ENCODE data around the gene FGD5.
A peak's percentile ranks its signal among the peaks of the same experiment; 100 is the strongest.

FGD5 gene

DNA sequence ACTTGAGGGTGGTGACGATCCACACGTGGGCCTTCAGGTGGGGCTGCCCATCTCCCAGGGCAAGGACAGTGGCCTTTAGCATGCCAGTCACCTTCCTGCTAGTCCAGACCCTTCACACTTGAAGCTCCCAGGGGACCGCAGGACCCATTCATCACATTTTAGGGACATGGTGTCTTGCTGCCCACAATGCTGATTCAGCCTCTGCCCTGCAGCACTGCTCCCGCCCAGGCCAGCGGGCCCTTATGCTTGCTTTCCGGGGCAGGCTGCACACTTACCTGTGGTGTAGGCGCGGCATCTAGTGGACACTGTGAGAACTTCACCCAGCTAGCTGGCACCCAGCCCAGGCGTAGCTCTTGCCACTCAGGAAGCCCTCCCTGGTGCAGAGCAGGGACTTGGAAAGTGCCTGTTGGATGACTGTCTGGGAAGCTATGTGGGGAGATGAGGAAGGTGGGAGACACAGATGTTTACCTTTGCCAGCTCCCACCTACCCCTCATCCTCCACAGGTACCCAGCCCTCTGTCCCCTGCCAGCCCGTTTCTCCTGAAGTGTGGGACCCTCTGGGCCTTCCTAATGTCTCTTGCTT is 102.4 kb downstream of the FGD5 start:
- H3K9me3 Mint-ChIP-seq: no peaks in the 10 kb centered on the region

DNA sequence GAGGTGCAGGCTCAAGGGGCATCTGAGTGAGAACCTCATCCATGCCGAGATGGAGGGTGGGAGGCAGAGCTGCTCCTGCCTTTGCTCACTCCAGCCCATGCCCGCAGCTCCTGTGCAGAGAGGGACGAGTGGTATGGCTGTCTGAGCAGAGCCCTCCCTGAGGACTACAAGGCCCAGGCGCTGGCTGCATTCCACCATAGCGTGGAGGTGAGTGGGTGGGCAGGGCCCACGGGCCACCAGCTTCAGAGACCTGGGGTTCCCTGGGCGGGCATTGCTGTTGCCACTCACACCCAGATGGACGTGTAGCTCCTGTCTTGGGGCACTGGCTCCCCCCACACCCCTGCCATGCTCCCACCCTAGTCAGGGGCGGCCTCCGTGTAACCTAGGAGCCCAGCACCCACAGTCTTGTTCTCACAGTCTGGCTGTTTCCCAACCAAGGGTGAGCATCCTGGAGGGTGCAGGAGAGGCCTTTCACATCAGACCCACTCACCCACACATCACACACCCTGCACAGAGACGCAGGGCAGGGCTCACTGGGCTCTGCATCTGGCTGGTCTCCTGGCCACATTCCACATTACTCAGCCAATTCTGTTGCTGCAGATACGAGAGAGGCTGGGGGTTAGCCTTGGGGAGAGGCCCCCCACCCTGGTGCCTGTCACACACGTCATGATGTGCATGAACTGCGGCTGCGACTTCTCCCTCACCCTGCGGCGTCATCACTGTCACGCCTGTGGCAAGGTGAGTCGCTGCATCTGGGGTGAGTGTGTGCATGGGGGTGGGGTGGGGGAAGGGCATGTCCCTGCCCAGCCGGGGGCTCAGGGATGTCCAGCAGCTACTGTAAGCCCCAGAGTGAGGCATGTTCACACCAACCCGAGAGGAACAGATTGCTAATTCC is 103.3 kb downstream of the FGD5 start:
- H3K4me3 Mint-ChIP-seq: no peak overlapping the region
- ATAC-seq (replicated peaks; ENCODE audit: extremely low read depth, poor library complexity, severe bottlenecking) (no peak), DNase-seq (ENCODE audit: low spot score in 2 of 2) (no peak)
- peaks cover 3% of the 10 kb centered on the region for H3K27me3 Mint-ChIP-seq
- H3K9me3 Mint-ChIP-seq: no peaks in the 10 kb centered on the region
- no peak overlapping the region for H3K27ac Mint-ChIP-seq (ENCODE audit: low read depth)
- no peaks in the 10 kb centered on the region for H3K4me1 Mint-ChIP-seq
- H3K36me3 Mint-ChIP-seq (ENCODE audit: insufficient read depth): no peaks in the 10 kb centered on the region

More for the DNA sequence above, 102.4 kb downstream of the FGD5 start:
- Mint-ChIP-seq H3K4me1 (no peaks in the 10 kb centered on the region), H3K4me3 (no peak overlapping the region), H3K27ac (ENCODE audit: low read depth) (no peak overlapping the region), H3K36me3 (ENCODE audit: insufficient read depth) (no peaks in the 10 kb centered on the region), H3K27me3 (peaks cover 10% of the 10 kb centered on the region)
- peak; percentile 75 to 85 for DNase-seq (ENCODE audit: low spot score in 2 of 2)
- peak; percentile 93 for ATAC-seq (replicated peaks; ENCODE audit: extremely low read depth, poor library complexity, severe bottlenecking)

- no peak overlapping the region for H3K27ac Mint-ChIP-seq (ENCODE audit: low read depth)
- no peaks in the 10 kb centered on the region for H3K9me3 Mint-ChIP-seq
- DNase-seq (ENCODE audit: low spot score in 2 of 2): no peak
- no peaks in the 10 kb centered on the region for H3K4me1 Mint-ChIP-seq
- no peaks in the 10 kb centered on the region for H3K36me3 Mint-ChIP-seq (ENCODE audit: insufficient read depth)
- no peak for ATAC-seq (replicated peaks; ENCODE audit: extremely low read depth, poor library complexity, severe bottlenecking)
- H3K4me3 Mint-ChIP-seq: no peak overlapping the region
- no peaks in the 10 kb centered on the region for H3K27me3 Mint-ChIP-seq
These were observed 104.1 kb downstream of the FGD5 start for GRCh38 chr3:14922863-14923262.

- ATAC-seq (replicated peaks; ENCODE audit: extremely low read depth, poor library complexity, severe bottlenecking) (no peak), DNase-seq (ENCODE audit: low spot score in 2 of 2) (no peak)
- Mint-ChIP-seq H3K36me3 (ENCODE audit: insufficient read depth) (no peaks in the 10 kb centered on the region), H3K27ac (ENCODE audit: low read depth) (no peak overlapping the region), H3K27me3 (no peaks in the 10 kb centered on the region), H3K9me3 (no peaks in the 10 kb centered on the region), H3K4me3 (no peak overlapping the region), H3K4me1 (no peaks in the 10 kb centered on the region)
These were observed 104.7 kb downstream of the FGD5 start for GRCh38 chr3:14923476-14923875.

DNA sequence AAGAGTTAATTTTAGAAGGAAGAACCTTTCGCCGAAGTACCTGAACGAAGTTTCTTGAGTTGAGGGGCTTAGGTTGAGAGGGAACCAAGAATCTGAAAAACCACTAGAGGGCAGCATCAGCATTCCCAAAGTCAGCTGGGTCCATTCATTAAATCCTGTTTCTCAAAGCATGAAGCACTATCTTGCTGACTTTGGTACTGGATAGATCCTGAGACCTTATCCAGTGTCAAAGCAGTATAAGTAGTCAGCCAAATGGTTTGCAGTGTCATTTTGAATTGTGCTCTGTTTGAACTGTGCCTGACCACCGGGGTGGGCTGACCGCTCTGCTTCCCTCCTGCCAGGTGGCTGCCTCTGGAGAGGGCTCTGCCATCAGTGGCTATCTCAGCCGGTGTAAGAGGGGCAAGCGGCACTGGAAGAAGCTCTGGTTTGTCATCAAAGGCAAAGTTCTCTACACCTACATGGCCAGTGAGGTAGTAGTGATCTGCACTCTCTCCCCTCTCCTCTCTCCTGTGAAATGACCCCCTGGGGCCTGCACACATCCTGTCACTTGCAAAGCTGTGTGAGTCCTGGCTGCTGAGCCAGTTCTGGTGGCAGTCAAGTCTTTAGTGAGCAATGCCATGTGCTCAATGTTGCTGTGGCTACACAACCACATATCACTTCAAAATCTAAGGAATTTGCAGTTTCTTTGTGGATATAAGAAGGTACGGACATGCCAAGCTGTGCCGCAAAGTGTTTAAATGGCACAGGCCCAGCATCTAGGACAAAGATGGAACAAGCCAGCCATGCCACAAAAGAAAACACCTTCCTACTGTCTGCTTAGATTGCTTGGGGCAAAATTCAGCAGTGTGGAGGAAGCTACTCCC is 107.2 kb downstream of the FGD5 start:
- Mint-ChIP-seq H3K36me3 (ENCODE audit: insufficient read depth) (no peaks in the 10 kb centered on the region), H3K4me1 (no peaks in the 10 kb centered on the region), H3K9me3 (no peaks in the 10 kb centered on the region), H3K4me3 (no peak overlapping the region), H3K27me3 (no peaks in the 10 kb centered on the region), H3K27ac (ENCODE audit: low read depth) (no peak overlapping the region)
- no peak for ATAC-seq (replicated peaks; ENCODE audit: extremely low read depth, poor library complexity, severe bottlenecking)
- DNase-seq (ENCODE audit: low spot score in 2 of 2): no peak

DNA sequence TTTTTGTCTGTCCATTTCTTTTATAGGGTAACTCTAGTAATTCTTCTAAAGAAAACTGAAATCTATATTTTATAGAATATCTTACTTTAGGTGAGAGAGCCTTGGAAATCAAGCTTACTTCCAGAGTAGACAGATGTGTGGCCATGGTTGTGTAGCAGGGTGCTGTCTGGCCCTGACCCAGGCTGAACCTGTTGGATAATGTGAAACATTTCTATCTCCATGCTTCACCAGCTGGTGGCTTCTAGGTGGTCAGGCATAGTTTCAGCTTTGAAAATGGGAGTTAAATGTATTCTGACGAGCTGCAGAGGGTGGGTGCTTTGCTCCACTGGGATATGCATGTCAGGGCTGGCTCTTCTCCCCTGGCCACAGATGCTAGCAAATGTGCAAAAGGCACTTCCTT is 107.8 kb downstream of the FGD5 start:
- Mint-ChIP-seq H3K27ac (ENCODE audit: low read depth) (no peak overlapping the region), H3K27me3 (no peaks in the 10 kb centered on the region), H3K4me3 (no peak overlapping the region), H3K4me1 (no peaks in the 10 kb centered on the region), H3K9me3 (no peaks in the 10 kb centered on the region), H3K36me3 (ENCODE audit: insufficient read depth) (no peaks in the 10 kb centered on the region)
- ATAC-seq (replicated peaks; ENCODE audit: extremely low read depth, poor library complexity, severe bottlenecking): no peak
- no peak for DNase-seq (ENCODE audit: low spot score in 2 of 2)

DNA sequence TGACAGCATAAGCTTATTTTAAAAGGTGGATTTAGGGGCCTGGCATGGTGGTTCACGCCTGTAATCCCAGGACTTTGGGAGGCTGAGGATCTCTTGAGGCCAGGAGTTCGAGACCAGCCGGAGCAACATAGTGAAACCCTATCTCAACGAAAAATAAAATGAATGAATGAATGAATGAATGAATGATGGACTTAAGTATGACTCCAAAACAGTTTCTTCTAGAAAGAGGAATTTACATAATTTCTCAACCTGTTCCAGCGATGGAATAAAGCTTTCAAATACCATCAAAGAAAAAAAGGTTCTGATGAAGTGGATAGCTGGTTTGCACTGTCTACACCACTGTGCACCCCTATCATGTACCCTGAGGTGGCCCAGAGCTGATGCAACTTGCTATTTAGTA is 108.5 kb downstream of the FGD5 start:
- no peaks in the 10 kb centered on the region for H3K9me3 Mint-ChIP-seq
- ATAC-seq (replicated peaks; ENCODE audit: extremely low read depth, poor library complexity, severe bottlenecking): no peak
- H3K36me3 Mint-ChIP-seq (ENCODE audit: insufficient read depth): no peaks in the 10 kb centered on the region
- no peaks in the 10 kb centered on the region for H3K27me3 Mint-ChIP-seq
- H3K4me3 Mint-ChIP-seq: no peak overlapping the region
- no peak for DNase-seq (ENCODE audit: low spot score in 2 of 2)
- no peaks in the 10 kb centered on the region for H3K4me1 Mint-ChIP-seq
- no peak overlapping the region for H3K27ac Mint-ChIP-seq (ENCODE audit: low read depth)

- H3K27ac Mint-ChIP-seq (ENCODE audit: low read depth): no peak overlapping the region
- H3K9me3 Mint-ChIP-seq: no peaks in the 10 kb centered on the region
- no peak for ATAC-seq (replicated peaks; ENCODE audit: extremely low read depth, poor library complexity, severe bottlenecking)
- H3K27me3 Mint-ChIP-seq: no peaks in the 10 kb centered on the region
- no peak for DNase-seq (ENCODE audit: low spot score in 2 of 2)
- H3K4me1 Mint-ChIP-seq: no peaks in the 10 kb centered on the region
- H3K4me3 Mint-ChIP-seq: no peak overlapping the region
- no peaks in the 10 kb centered on the region for H3K36me3 Mint-ChIP-seq (ENCODE audit: insufficient read depth)
These were observed 110.7 kb downstream of the FGD5 start for GRCh38 chr3:14929310-14930074.

DNA sequence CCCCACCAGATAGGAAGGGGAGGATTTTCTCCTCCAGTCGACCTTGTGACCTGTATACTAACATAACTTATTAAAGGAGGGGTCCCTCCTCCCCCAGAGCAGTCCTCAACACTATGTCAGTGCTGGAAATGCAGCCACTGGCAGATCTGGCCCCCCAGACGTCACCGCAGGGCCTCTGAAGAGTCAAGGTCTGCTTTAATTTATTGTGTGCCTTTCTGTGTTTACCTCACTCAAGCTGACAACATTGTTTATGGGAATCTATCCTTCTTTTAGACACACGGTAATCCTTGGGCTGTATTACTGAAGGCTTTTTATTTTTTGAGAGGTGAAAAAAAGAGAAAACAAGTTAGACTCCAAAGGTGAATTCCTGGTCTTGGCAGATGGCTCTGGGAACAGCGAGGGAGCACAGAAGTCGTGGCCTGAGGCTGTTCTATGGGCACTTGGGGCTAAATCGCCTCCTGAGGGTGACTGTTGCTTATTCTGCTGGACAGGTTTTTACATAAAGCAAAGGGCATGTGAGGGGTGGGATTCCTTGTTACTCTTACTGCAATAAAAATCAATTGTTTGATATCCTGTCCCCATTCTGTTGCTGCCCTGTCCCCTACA is 115.2 kb downstream of the FGD5 start:
- ATAC-seq (replicated peaks; ENCODE audit: extremely low read depth, poor library complexity, severe bottlenecking) (no peak), DNase-seq (ENCODE audit: low spot score in 2 of 2) (no peak)
- H3K4me3 Mint-ChIP-seq: no peak overlapping the region
- no peaks in the 10 kb centered on the region for H3K36me3 Mint-ChIP-seq (ENCODE audit: insufficient read depth)
- no peak overlapping the region for H3K27ac Mint-ChIP-seq (ENCODE audit: low read depth)
- H3K9me3 Mint-ChIP-seq: no peaks in the 10 kb centered on the region
- H3K4me1 Mint-ChIP-seq: no peaks in the 10 kb centered on the region
- H3K27me3 Mint-ChIP-seq: no peaks in the 10 kb centered on the region

GRCh38 chr3:14935592-14936345 is 117.0 kb downstream of the FGD5 start:
- H3K4me3 Mint-ChIP-seq: no peak overlapping the region
- ATAC-seq (replicated peaks; ENCODE audit: extremely low read depth, poor library complexity, severe bottlenecking) (no peak), DNase-seq (ENCODE audit: low spot score in 2 of 2) (no peak)
- no peaks in the 10 kb centered on the region for H3K9me3 Mint-ChIP-seq
- no peak overlapping the region for H3K27ac Mint-ChIP-seq (ENCODE audit: low read depth)
- no peaks in the 10 kb centered on the region for H3K36me3 Mint-ChIP-seq (ENCODE audit: insufficient read depth)
- H3K4me1 Mint-ChIP-seq: no peaks in the 10 kb centered on the region
- H3K27me3 Mint-ChIP-seq: no peaks in the 10 kb centered on the region

- H3K27me3 Mint-ChIP-seq: no peaks in the 10 kb centered on the region
- no peaks in the 10 kb centered on the region for H3K9me3 Mint-ChIP-seq
- H3K4me3 Mint-ChIP-seq: no peak overlapping the region
- H3K36me3 Mint-ChIP-seq (ENCODE audit: insufficient read depth): peaks cover 5% of the 10 kb centered on the region
- ATAC-seq (replicated peaks; ENCODE audit: extremely low read depth, poor library complexity, severe bottlenecking): no peak
- no peaks in the 10 kb centered on the region for H3K4me1 Mint-ChIP-seq
- H3K27ac Mint-ChIP-seq (ENCODE audit: low read depth): no peak overlapping the region
- no peak for DNase-seq (ENCODE audit: low spot score in 2 of 2)
These were observed 120.2 kb downstream of the FGD5 start for GRCh38 chr3:14938954-14939353.
